ENCODE results near the gene KRT82.

GRCh38 chr12:52414936-52415335, 8.8 kb upstream of the KRT82 start:
- TF ChIP-seq, protein P1, sequence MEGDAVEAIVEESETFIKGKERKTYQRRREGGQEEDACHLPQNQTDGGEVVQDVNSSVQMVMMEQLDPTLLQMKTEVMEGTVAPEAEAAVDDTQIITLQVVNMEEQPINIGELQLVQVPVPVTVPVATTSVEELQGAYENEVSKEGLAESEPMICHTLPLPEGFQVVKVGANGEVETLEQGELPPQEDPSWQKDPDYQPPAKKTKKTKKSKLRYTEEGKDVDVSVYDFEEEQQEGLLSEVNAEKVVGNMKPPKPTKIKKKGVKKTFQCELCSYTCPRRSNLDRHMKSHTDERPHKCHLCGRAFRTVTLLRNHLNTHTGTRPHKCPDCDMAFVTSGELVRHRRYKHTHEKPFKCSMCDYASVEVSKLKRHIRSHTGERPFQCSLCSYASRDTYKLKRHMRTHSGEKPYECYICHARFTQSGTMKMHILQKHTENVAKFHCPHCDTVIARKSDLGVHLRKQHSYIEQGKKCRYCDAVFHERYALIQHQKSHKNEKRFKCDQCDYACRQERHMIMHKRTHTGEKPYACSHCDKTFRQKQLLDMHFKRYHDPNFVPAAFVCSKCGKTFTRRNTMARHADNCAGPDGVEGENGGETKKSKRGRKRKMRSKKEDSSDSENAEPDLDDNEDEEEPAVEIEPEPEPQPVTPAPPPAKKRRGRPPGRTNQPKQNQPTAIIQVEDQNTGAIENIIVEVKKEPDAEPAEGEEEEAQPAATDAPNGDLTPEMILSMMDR (IDR thresholded peaks at IDR 0.05) = no peak
- TF ChIP-seq POLR2A (IDR thresholded peaks at IDR 0.05) = no peak

Measured in thyroid gland (tissue), 4 donors.